ENCODE results near the gene PIKFYVE. TPM values are rescaled to one million over a fixed set of nuclear protein-coding genes. Genes with fewer than 3 reads are reported as not detected.

PIKFYVE gene
- total and polyA plus RNA-seq, 7 experiments from 2014 or later: 5.9 to 52.3 (median 36.5) TPM

GRCh38 chr2:208234786-208235185 lies 31.3 kb upstream of the PIKFYVE start:
- H3K4me3 Mint-ChIP-seq: no peak overlapping the region
- Histone ChIP-seq H3K9me3 (ENCODE audit: control insufficient read depth in 2 of 3, low read length in 3 of 3) (peaks cover 0 to 11% (median 0%) of the 10 kb centered on the region in 3 experiments), H3K4me3 (ENCODE audit: low read length) (no peak overlapping the region), H3K27me3 (ENCODE audit: control insufficient read depth in 2 of 2, insufficient read depth in 2 of 2, low read length in 2 of 2) (no peaks in the 10 kb centered on the region), H3K27ac (ENCODE audit: low read depth, low read length) (no peak overlapping the region), H3K36me3 (ENCODE audit: control insufficient read depth in 2 of 3, insufficient read depth in 3 of 3, low read length in 3 of 3) (peaks cover 0 to 22% (median 3%) of the 10 kb centered on the region in 3 experiments), H3K4me1 (ENCODE audit: control insufficient read depth in 2 of 2, insufficient read depth in 2 of 2, low read length in 2 of 2) (no peaks in the 10 kb centered on the region)
- intact Hi-C loops (cut with micrococcal nuclease): no loop called here
- H3K27me3 Mint-ChIP-seq: no peaks in the 10 kb centered on the region
- DNase-seq: no peak
- CTCF ChIA-PET: no interaction called here
- no peak overlapping the region for H3K27ac Mint-ChIP-seq
- peaks cover 9 to 41% (median 36%) of the 10 kb centered on the region in 5 donors for H3K36me3 Mint-ChIP-seq
- peaks cover 0 to 2% (median 0%) of the 10 kb centered on the region in 7 donors for H3K4me1 Mint-ChIP-seq
- POLR2A ChIA-PET: no interaction called here
- H3K9me3 Mint-ChIP-seq: peaks cover 0 to 29% (median 12%) of the 10 kb centered on the region in 11 donors
- ATAC-seq: no peak

- Histone ChIP-seq H3K36me3 (ENCODE audit: control insufficient read depth in 2 of 3, insufficient read depth in 3 of 3, low read length in 3 of 3) (peaks cover 0 to 26% (median 5%) of the 10 kb centered on the region in 3 experiments), H3K9me3 (ENCODE audit: control insufficient read depth in 2 of 3, low read length in 3 of 3) (peaks cover 0 to 11% (median 0%) of the 10 kb centered on the region in 3 experiments), H3K4me1 (ENCODE audit: control insufficient read depth in 2 of 2, insufficient read depth in 2 of 2, low read length in 2 of 2) (no peaks in the 10 kb centered on the region), H3K27me3 (ENCODE audit: control insufficient read depth in 2 of 2, insufficient read depth in 2 of 2, low read length in 2 of 2) (no peaks in the 10 kb centered on the region), H3K27ac (ENCODE audit: low read depth, low read length) (no peak overlapping the region), H3K4me3 (ENCODE audit: low read length) (no peak overlapping the region)
- no peak overlapping the region for H3K4me3 Mint-ChIP-seq
- peaks cover 0 to 3% (median 0%) of the 10 kb centered on the region in 7 donors for H3K4me1 Mint-ChIP-seq
- DNase-seq (no peak), ATAC-seq (no peak)
- H3K36me3 Mint-ChIP-seq: peaks cover 9 to 46% (median 38%) of the 10 kb centered on the region in 5 donors
- no peaks in the 10 kb centered on the region for H3K27me3 Mint-ChIP-seq
- ChIA-PET POLR2A (no interaction called here), CTCF (no interaction called here)
- H3K9me3 Mint-ChIP-seq: peaks cover 0 to 22% (median 12%) of the 10 kb centered on the region in 11 donors
- peak overlapping the region in 1 of 9 donors; percentile 43 for H3K27ac Mint-ChIP-seq
- intact Hi-C loops (cut with micrococcal nuclease): no loop called here
These were observed 30.2 kb upstream of the PIKFYVE start for GRCh38 chr2:208235860-208236259.

GRCh38 chr2:208239770-208240493 lies 26.1 kb upstream of the PIKFYVE start:
- Histone ChIP-seq H3K9me3 (ENCODE audit: control insufficient read depth in 2 of 3, low read length in 3 of 3) (no peaks in the 10 kb centered on the region), H3K36me3 (ENCODE audit: control insufficient read depth in 2 of 3, insufficient read depth in 3 of 3, low read length in 3 of 3) (peaks cover 0 to 40% (median 5%) of the 10 kb centered on the region in 3 experiments), H3K4me3 (ENCODE audit: low read length) (no peak overlapping the region), H3K27me3 (ENCODE audit: control insufficient read depth in 2 of 2, insufficient read depth in 2 of 2, low read length in 2 of 2) (no peaks in the 10 kb centered on the region), H3K4me1 (ENCODE audit: control insufficient read depth in 2 of 2, insufficient read depth in 2 of 2, low read length in 2 of 2) (no peaks in the 10 kb centered on the region), H3K27ac (ENCODE audit: low read depth, low read length) (no peak overlapping the region)
- Mint-ChIP-seq H3K9me3 (peaks cover 0 to 5% (median 0%) of the 10 kb centered on the region in 11 donors), H3K4me3 (no peak overlapping the region), H3K27ac (peak overlapping the region in 1 of 9 donors; percentile 56), H3K27me3 (no peaks in the 10 kb centered on the region), H3K36me3 (peaks cover 9 to 73% (median 53%) of the 10 kb centered on the region in 5 donors), H3K4me1 (peaks cover 0 to 3% (median 0%) of the 10 kb centered on the region in 7 donors)
- ChIA-PET CTCF (no interaction called here), POLR2A (no interaction called here)
- ATAC-seq (no peak), DNase-seq (no peak)
- intact Hi-C loops (cut with micrococcal nuclease): no loop called here

GRCh38 chr2:208240619-208241209 lies 25.3 kb upstream of the PIKFYVE start:
- H3K36me3 ChIP-seq (ENCODE audit: control insufficient read depth in 2 of 3, insufficient read depth in 3 of 3, low read length in 3 of 3): peaks cover 0 to 43% (median 5%) of the 10 kb centered on the region in 3 experiments
- ChIA-PET CTCF (no interaction called here), POLR2A (no interaction called here)
- Mint-ChIP-seq H3K4me3 (no peak overlapping the region), H3K4me1 (peaks cover 0 to 3% (median 0%) of the 10 kb centered on the region in 7 donors), H3K9me3 (peaks cover 0 to 5% (median 0%) of the 10 kb centered on the region in 11 donors), H3K27ac (no peak overlapping the region), H3K36me3 (peaks cover 4 to 67% (median 48%) of the 10 kb centered on the region in 5 donors), H3K27me3 (no peaks in the 10 kb centered on the region)
- DNase-seq (no peak), ATAC-seq (no peak)
- H3K4me3 ChIP-seq (ENCODE audit: low read length): no peak overlapping the region
- intact Hi-C loops (cut with micrococcal nuclease): no loop called here
- H3K27ac ChIP-seq (ENCODE audit: low read depth, low read length): no peak overlapping the region
- H3K4me1 ChIP-seq (ENCODE audit: control insufficient read depth in 2 of 2, insufficient read depth in 2 of 2, low read length in 2 of 2): no peaks in the 10 kb centered on the region
- no peaks in the 10 kb centered on the region for H3K9me3 ChIP-seq (ENCODE audit: control insufficient read depth in 2 of 3, low read length in 3 of 3)
- no peaks in the 10 kb centered on the region for H3K27me3 ChIP-seq (ENCODE audit: control insufficient read depth in 2 of 2, insufficient read depth in 2 of 2, low read length in 2 of 2)

GRCh38 chr2:208244422-208244821 lies 21.6 kb upstream of the PIKFYVE start:
- CTCF ChIA-PET: no interaction called here

GRCh38 chr2:208245746-208246145 lies 20.3 kb upstream of the PIKFYVE start:
- H3K4me3 ChIP-seq (ENCODE audit: low read length): no peak overlapping the region
- ATAC-seq (no peak), DNase-seq (no peak)
- Mint-ChIP-seq H3K4me1 (no peaks in the 10 kb centered on the region), H3K27me3 (no peaks in the 10 kb centered on the region), H3K36me3 (peaks cover 0 to 64% (median 30%) of the 10 kb centered on the region in 5 donors), H3K9me3 (no peaks in the 10 kb centered on the region), H3K27ac (no peak overlapping the region), H3K4me3 (no peak overlapping the region)
- H3K36me3 ChIP-seq (ENCODE audit: control insufficient read depth in 2 of 3, insufficient read depth in 3 of 3, low read length in 3 of 3): peaks cover 0 to 43% (median 10%) of the 10 kb centered on the region in 3 experiments
- no peak overlapping the region for H3K27ac ChIP-seq (ENCODE audit: low read depth, low read length)
- no peaks in the 10 kb centered on the region for H3K9me3 ChIP-seq (ENCODE audit: control insufficient read depth in 2 of 3, low read length in 3 of 3)
- POLR2A ChIA-PET: no interaction called here
- H3K27me3 ChIP-seq (ENCODE audit: control insufficient read depth in 2 of 2, insufficient read depth in 2 of 2, low read length in 2 of 2): no peaks in the 10 kb centered on the region
- intact Hi-C loops (cut with micrococcal nuclease): no loop called here
- no peaks in the 10 kb centered on the region for H3K4me1 ChIP-seq (ENCODE audit: control insufficient read depth in 2 of 2, insufficient read depth in 2 of 2, low read length in 2 of 2)
- CTCF ChIA-PET: interaction anchor here (1.1 kb wide), 1 partner anchor 9 kb away, joined by 3 read pairs; the partner anchor contains the start of gene IDH1

More at GRCh38 chr2:208244422-208244821, 21.6 kb upstream of the PIKFYVE start:
- POLR2A ChIA-PET: no interaction called here
- Histone ChIP-seq H3K36me3 (ENCODE audit: control insufficient read depth in 2 of 3, insufficient read depth in 3 of 3, low read length in 3 of 3) (peaks cover 0 to 50% (median 15%) of the 10 kb centered on the region in 3 experiments), H3K4me3 (ENCODE audit: low read length) (no peak overlapping the region), H3K9me3 (ENCODE audit: control insufficient read depth in 2 of 3, low read length in 3 of 3) (no peaks in the 10 kb centered on the region), H3K27ac (ENCODE audit: low read depth, low read length) (no peak overlapping the region), H3K27me3 (ENCODE audit: control insufficient read depth in 2 of 2, insufficient read depth in 2 of 2, low read length in 2 of 2) (no peaks in the 10 kb centered on the region), H3K4me1 (ENCODE audit: control insufficient read depth in 2 of 2, insufficient read depth in 2 of 2, low read length in 2 of 2) (no peaks in the 10 kb centered on the region)
- Mint-ChIP-seq H3K36me3 (peaks cover 0 to 60% (median 34%) of the 10 kb centered on the region in 5 donors), H3K27ac (no peak overlapping the region), H3K9me3 (no peaks in the 10 kb centered on the region), H3K4me3 (no peak overlapping the region), H3K4me1 (peaks cover 0 to 3% (median 0%) of the 10 kb centered on the region in 7 donors), H3K27me3 (no peaks in the 10 kb centered on the region)
- no peak for ATAC-seq
- intact Hi-C loops (cut with micrococcal nuclease): no loop called here
- no peak for DNase-seq

Measured in naive thymus-derived CD4-positive, alpha-beta T cell (primary cell).